Left ventricle myocardium superior (tissue), 1 donor: ENCODE results near the gene ACSL3. TPM values are rescaled to one million over a fixed set of nuclear protein-coding genes. Genes with fewer than 3 reads are reported as not detected.

Experiments
- ATAC-seq: fragments of 200-7000 bp; cut with Tn5 transposase; one replicate; pipeline ENCODE4 v1.9.1; 2020; ENCODE audit warnings: mild to moderate bottlenecking, moderate library complexity
- DNase-seq: peaks from one replicate; pipeline ENCODE4 v3.0.0-alpha.2; 2020
- intact Hi-C: fragments of 100-400 bp; cut with micrococcal nuclease; formaldehyde crosslinking; loops from one replicate; pipeline ENCODE4 v1.11.0; 2022
- total RNA-seq: library from RNA; stranded (reverse); fragmentation: NEBNext Ultra II Directional; extraction: Animal tissue kit (Norgen Biotek cat#: 25700); gene quantifications from one replicate; pipeline ENCODE4 v1.2.1, GENCODE V29; 2021
- donor health status: DM: no; HTN: yes; CAD: no; lungs with severe emphysema.

Gene ACSL3
- total RNA-seq, 1 donor from 2014 or later = 48.8 TPM

GRCh38 chr2:222876947-222877346, 16.1 kb downstream of the ACSL3 start:
- DNase-seq = no peak
- no peak for ATAC-seq
- intact Hi-C loops = no loop called here

- no peak for DNase-seq
- no peak for ATAC-seq
- intact Hi-C loops = no loop called here
These were observed 16.9 kb downstream of the ACSL3 start for GRCh38 chr2:222877556-222878300.

- intact Hi-C loops = no loop called here
- DNase-seq (no peak), ATAC-seq (peak; percentile 33)
These were observed 17.6 kb downstream of the ACSL3 start for GRCh38 chr2:222878301-222878876.

- ATAC-seq = no peak
- DNase-seq = no peak
- intact Hi-C loops = no loop called here
These were observed 18.2 kb downstream of the ACSL3 start for GRCh38 chr2:222878877-222879603.

GRCh38 chr2:222879604-222879933, 18.7 kb downstream of the ACSL3 start:
- ATAC-seq (peak; percentile 10), DNase-seq (no peak)
- intact Hi-C loops = no loop called here

GRCh38 chr2:222882484-222882928, 21.7 kb downstream of the ACSL3 start:
- ATAC-seq (peak; percentile 31), DNase-seq (no peak)
- intact Hi-C loops = no loop called here

GRCh38 chr2:222883420-222883819, 22.6 kb downstream of the ACSL3 start:
- intact Hi-C loops = no loop called here
- DNase-seq = no peak
- peak; percentile 20 for ATAC-seq

GRCh38 chr2:222884114-222884771, 23.4 kb downstream of the ACSL3 start:
- peak; percentile 64 for ATAC-seq
- intact Hi-C loops = no loop called here
- DNase-seq = no peak

GRCh38 chr2:222884805-222885424, 24.1 kb downstream of the ACSL3 start:
- peak; percentile 63 for ATAC-seq
- intact Hi-C loops = no loop called here
- DNase-seq = no peak

GRCh38 chr2:222887124-222887523, 26.3 kb downstream of the ACSL3 start:
- no peak for ATAC-seq

GRCh38 chr2:222888716-222889115, 27.9 kb downstream of the ACSL3 start:
- DNase-seq (no peak), ATAC-seq (no peak)
- intact Hi-C loops = no loop called here

More at GRCh38 chr2:222887124-222887523, 26.3 kb downstream of the ACSL3 start:
- no peak for DNase-seq
- intact Hi-C loops = no loop called here

GRCh38 chr2:222891890-222892289, 31.1 kb downstream of the ACSL3 start:
- DNase-seq (no peak), ATAC-seq (no peak)
- intact Hi-C loops = no loop called here

GRCh38 chr2:222892321-222892720, 31.5 kb downstream of the ACSL3 start:
- peak; percentile 83 for ATAC-seq
- no peak for DNase-seq
- intact Hi-C loops = no loop called here

- no peak for DNase-seq
- no peak for ATAC-seq
- intact Hi-C loops = no loop called here
These were observed 31.9 kb downstream of the ACSL3 start for GRCh38 chr2:222892761-222893160.

GRCh38 chr2:222893716-222894115, 32.9 kb downstream of the ACSL3 start:
- DNase-seq = no peak
- intact Hi-C loops = no loop called here
- ATAC-seq = no peak

GRCh38 chr2:222895144-222895543, 34.3 kb downstream of the ACSL3 start:
- DNase-seq (no peak), ATAC-seq (no peak)
- intact Hi-C loops = no loop called here

GRCh38 chr2:222897898-222898297, 37.1 kb downstream of the ACSL3 start:
- intact Hi-C loops = no loop called here
- DNase-seq (no peak), ATAC-seq (no peak)

- intact Hi-C loops = loop anchor here (5.0 kb wide), 2 partner anchors 37 to 192 kb away; partner anchors contain the start of gene ACSL3
- no peak for ATAC-seq
- DNase-seq = no peak
These were observed 38.8 kb downstream of the ACSL3 start for GRCh38 chr2:222899413-222900181.

GRCh38 chr2:222900354-222900753, 39.5 kb downstream of the ACSL3 start:
- no peak for ATAC-seq
- intact Hi-C loops = loop anchor here (5.0 kb wide), 2 partner anchors 38 to 193 kb away; partner anchors contain the start of gene ACSL3
- no peak for DNase-seq
